Measurements from ENCODE around the gene PPP4R2. TPM values are rescaled to one million over a fixed set of nuclear protein-coding genes. Genes with fewer than 3 reads are reported as not detected.

The PPP4R2 gene
- total and polyA plus RNA-seq, 10 donors = 12.2 to 94.7 (median 54.2) TPM

DNA sequence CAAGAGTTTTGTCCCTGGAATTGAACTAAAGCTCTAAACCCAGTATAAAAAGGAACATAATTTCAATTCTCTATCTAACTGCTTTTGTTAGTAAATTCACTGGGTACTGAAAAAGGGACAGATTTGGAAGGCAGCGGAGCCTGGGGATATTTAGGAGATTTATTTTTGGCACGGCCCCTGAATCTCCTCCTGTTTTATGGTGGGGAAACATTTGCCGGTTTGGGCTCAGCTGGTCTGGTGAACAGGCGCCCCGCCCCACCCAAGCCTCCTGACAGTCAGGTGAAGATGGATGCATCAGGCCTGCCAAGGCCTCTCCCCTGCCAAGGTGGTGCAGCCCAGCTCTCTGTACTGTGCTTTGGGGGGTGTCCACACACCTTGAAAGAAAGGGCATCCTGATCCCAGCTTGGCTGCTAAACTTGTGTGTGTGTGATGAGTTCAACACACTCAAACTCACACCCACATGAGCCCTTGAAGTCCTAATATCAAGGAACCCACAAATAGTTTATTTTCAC is 111.1 kb downstream of the PPP4R2 start:
- TF ChIP-seq, protein P1, sequence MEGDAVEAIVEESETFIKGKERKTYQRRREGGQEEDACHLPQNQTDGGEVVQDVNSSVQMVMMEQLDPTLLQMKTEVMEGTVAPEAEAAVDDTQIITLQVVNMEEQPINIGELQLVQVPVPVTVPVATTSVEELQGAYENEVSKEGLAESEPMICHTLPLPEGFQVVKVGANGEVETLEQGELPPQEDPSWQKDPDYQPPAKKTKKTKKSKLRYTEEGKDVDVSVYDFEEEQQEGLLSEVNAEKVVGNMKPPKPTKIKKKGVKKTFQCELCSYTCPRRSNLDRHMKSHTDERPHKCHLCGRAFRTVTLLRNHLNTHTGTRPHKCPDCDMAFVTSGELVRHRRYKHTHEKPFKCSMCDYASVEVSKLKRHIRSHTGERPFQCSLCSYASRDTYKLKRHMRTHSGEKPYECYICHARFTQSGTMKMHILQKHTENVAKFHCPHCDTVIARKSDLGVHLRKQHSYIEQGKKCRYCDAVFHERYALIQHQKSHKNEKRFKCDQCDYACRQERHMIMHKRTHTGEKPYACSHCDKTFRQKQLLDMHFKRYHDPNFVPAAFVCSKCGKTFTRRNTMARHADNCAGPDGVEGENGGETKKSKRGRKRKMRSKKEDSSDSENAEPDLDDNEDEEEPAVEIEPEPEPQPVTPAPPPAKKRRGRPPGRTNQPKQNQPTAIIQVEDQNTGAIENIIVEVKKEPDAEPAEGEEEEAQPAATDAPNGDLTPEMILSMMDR (IDR thresholded peaks at IDR 0.05 in 8 of 11, conservative IDR thresholded peaks at IDR 0.05 in 3 of 11) = no peak
- TF ChIP-seq POLR2AphosphoS5 (IDR thresholded peaks at IDR 0.05) (no peak), POLR2A (IDR thresholded peaks at IDR 0.05) (no peak)
- Histone ChIP-seq H3K36me3 (no peaks in the 10 kb centered on the region), H3K27ac (no peak overlapping the region), H3K9me3 (no peaks in the 10 kb centered on the region), H3K4me1 (no peaks in the 10 kb centered on the region), H3K4me3 (no peak overlapping the region), H3K27me3 (replicated peaks in 1 of 7) (peaks cover 0 to 9% (median 0%) of the 10 kb centered on the region in 7 donors)
- intact Hi-C loops (cut with DNase I; ENCODE audit: low total_unique reads) = loop anchor here (5.0 kb wide), 1 partner anchor 395 kb away; no protein-coding TSS in a partner anchor
- DNase-seq = no peak
- 90 to 97% (median 94%) methylated on average over 5 of the region's 5 CpGs for WGBS, 5 donors

DNA sequence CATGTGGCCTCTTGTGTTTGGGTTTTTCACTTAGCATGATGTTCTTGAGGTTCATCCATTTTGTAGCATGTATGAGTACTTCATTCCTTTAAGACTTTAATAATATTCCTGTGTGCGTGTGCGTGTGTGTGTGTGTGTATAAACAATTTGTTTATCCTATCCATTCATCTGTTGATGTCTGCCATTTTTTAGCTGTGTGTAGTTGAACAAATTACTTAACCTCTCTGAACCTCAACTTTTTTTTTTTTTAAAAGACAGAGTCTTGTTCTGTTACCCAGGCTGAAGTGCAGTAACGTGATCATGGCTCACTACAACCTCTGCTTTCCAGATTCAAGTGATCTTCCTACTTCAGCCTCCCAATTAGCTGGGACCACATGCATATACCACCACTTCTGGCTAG is 112.1 kb downstream of the PPP4R2 start:
- Histone ChIP-seq H3K36me3 (no peaks in the 10 kb centered on the region), H3K27ac (no peak overlapping the region), H3K4me3 (no peak overlapping the region), H3K9me3 (no peaks in the 10 kb centered on the region), H3K4me1 (no peaks in the 10 kb centered on the region), H3K27me3 (replicated peaks in 1 of 7) (peaks cover 0 to 9% (median 0%) of the 10 kb centered on the region in 7 donors)
- no peak for DNase-seq
- WGBS, 5 donors = 87 to 96% (median 89%) methylated on average over 3 of the region's 3 CpGs
- TF ChIP-seq, protein P1 (IDR thresholded peaks at IDR 0.05 in 8 of 11, conservative IDR thresholded peaks at IDR 0.05 in 3 of 11) = no peak
- TF ChIP-seq POLR2A (IDR thresholded peaks at IDR 0.05) (no peak), POLR2AphosphoS5 (IDR thresholded peaks at IDR 0.05) (no peak)
- intact Hi-C loops (cut with DNase I; ENCODE audit: low total_unique reads) = loop anchor here (5.0 kb wide), 1 partner anchor 394 kb away; no protein-coding TSS in a partner anchor

DNA sequence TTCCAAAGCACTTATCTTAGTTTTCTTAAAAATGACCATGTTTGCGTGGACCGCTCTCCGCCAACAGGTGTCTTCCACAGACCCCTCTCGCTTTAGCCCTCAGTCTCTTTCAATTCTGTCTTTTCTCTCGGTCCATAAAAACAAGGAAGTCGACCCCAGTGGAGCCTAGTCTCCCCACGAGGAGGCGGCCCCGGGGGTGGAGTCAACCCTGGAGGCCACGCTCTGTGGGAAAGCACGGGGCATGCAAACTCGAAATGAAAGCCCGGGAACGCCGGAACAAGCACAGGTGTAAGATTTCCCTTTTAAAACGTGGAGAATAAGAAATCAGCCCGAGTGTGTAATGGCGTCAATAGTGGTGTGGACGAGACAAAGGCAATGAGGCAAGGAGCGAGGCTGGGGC is 113.9 kb downstream of the PPP4R2 start:
- TF ChIP-seq, protein P1 (IDR thresholded peaks at IDR 0.05 in 8 of 11, conservative IDR thresholded peaks at IDR 0.05 in 3 of 11) = no peak
- TF ChIP-seq POLR2A (IDR thresholded peaks at IDR 0.05) (no peak), POLR2AphosphoS5 (IDR thresholded peaks at IDR 0.05) (no peak)
- H3K9me3 ChIP-seq = no peaks in the 10 kb centered on the region
- no peak overlapping the region for H3K4me3 ChIP-seq
- H3K4me1 ChIP-seq = no peaks in the 10 kb centered on the region
- intact Hi-C loops (cut with DNase I; ENCODE audit: low total_unique reads) = no loop called here
- H3K36me3 ChIP-seq = no peaks in the 10 kb centered on the region
- WGBS, 5 donors = 86 to 88% (median 87%) methylated on average over 20 of the region's 20 CpGs
- no peak for DNase-seq
- H3K27ac ChIP-seq = no peak overlapping the region
- peaks cover 0 to 9% (median 0%) of the 10 kb centered on the region in 7 donors for H3K27me3 ChIP-seq (replicated peaks in 1 of 7)

DNA sequence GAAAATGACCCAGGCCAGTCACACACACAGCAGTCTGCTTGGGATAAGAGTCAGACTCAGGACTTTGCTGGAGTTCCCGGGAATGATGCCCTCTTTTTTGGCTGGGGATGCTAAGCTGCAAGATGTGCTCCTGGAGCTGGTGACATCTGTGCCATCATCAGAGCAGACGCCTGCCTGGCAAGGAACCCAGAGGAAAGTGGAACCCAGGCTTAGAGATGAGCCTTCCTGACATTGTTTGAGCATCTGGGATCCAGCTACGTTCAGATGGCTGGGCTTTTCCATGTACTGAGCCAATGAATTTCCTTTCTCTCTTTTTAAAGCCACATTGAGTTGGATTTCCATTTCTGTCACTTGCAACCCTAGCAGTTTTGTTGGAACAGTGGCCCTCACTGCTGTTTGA is 118.1 kb downstream of the PPP4R2 start:
- no peak for DNase-seq
- H3K4me1 ChIP-seq = no peaks in the 10 kb centered on the region
- TF ChIP-seq, protein P1 (IDR thresholded peaks at IDR 0.05 in 8 of 11, conservative IDR thresholded peaks at IDR 0.05 in 3 of 11) = no peak
- TF ChIP-seq POLR2AphosphoS5 (IDR thresholded peaks at IDR 0.05) (no peak), POLR2A (IDR thresholded peaks at IDR 0.05) (no peak)
- peaks cover 0 to 9% (median 0%) of the 10 kb centered on the region in 7 donors for H3K27me3 ChIP-seq (replicated peaks in 1 of 7)
- no peak overlapping the region for H3K27ac ChIP-seq
- H3K4me3 ChIP-seq = no peak overlapping the region
- H3K36me3 ChIP-seq = no peaks in the 10 kb centered on the region
- WGBS, 5 donors = 61 to 81% (median 70%) methylated on average over 3 of the region's 3 CpGs
- H3K9me3 ChIP-seq = no peaks in the 10 kb centered on the region
- intact Hi-C loops (cut with DNase I; ENCODE audit: low total_unique reads) = no loop called here
